Upper lobe of left lung (tissue), 6 donors: ENCODE results near the gene NPHP4. TPM values are rescaled to one million over a fixed set of nuclear protein-coding genes. Genes with fewer than 3 reads are reported as not detected.
A peak's percentile ranks its signal among the peaks of the same experiment; 100 is the strongest.

Experiments
- ATAC-seq, 2 donors: fragments of 200-7000 bp; cut with Tn5 transposase; one replicate each; pipeline ENCODE4 v1.9.1; 2022; ENCODE audit warnings: mild to moderate bottlenecking in 2 of 2, moderate library complexity in 2 of 2; ENCODE audit not compliant: low FRiP score in 2 of 2
- DNase-seq, 2 donors: peaks; one replicate each; pipeline ENCODE4 v3.0.0-alpha.2; 2019 to 2020
- H3K27ac ChIP-seq, 4 donors: fragments of 200-600 bp; sonication (generic); one replicate each; pipeline ENCODE4 v1.5.1; 2016 to 2019
- H3K27me3 ChIP-seq, 4 donors: fragments of 200-600 bp; sonication (generic); one replicate each; pipeline ENCODE4 v1.5.1; 2017 to 2019
- H3K36me3 ChIP-seq, 4 donors: fragments of 200-600 bp; sonication (generic); one replicate each; pipeline ENCODE4 v1.5.1; 2016 to 2019
- H3K4me1 ChIP-seq, 4 donors: fragments of 200-600 bp; sonication (generic); one replicate each; pipeline ENCODE4 v1.5.1; 2018 to 2019
- H3K4me3 ChIP-seq, 4 donors: fragments of 200-600 bp; sonication (generic); one replicate each; pipeline ENCODE4 v1.5.1; 2017 to 2019; ENCODE audit warnings: mild to moderate bottlenecking in 2 of 4, moderate library complexity in 1 of 4
- H3K9me3 ChIP-seq, 4 donors: fragments of 200-600 bp; sonication (generic); one replicate each; pipeline ENCODE4 v1.5.1; 2018 to 2019
- EP300 ChIP-seq, 4 donors: sonication (generic); formaldehyde crosslinking; IDR thresholded peaks; one replicate each; pipeline ENCODE4 v1.5.1; 2017; ENCODE audit warnings: antibody characterized with exemption in 4 of 4, control low read depth in 2 of 4
- POLR2A ChIP-seq, 4 donors: fragments of 450-650 bp; IDR thresholded peaks; one replicate each; pipeline ENCODE4 v1.5.1; 2016 to 2017; ENCODE audit warnings: antibody characterized with exemption in 4 of 4, mild to moderate bottlenecking in 2 of 4
- POLR2AphosphoS5 ChIP-seq, 2 donors: sonication (generic); formaldehyde crosslinking; IDR thresholded peaks; one replicate each; pipeline ENCODE4 v1.5.1; 2017; ENCODE audit warnings: antibody characterized with exemption in 2 of 2
- WGBS, 2 donors: methylation state at CpG; one replicate each; pipeline ENCODE4 v1.1.5; 2017 to 2018; 5-methylcytosine and 5-hydroxymethylcytosine counted together
- total RNA-seq, 6 donors: library from RNA; depleted of rRNA in 4 of 6; stranded (reverse); fragments of >200 nt in 4 of 6; gene quantifications; one replicate each; pipeline versions ENCODE4 v1.1.0 to v1.2.1, GENCODE V29; 2016 to 2021
- TF ChIP-seq, protein P1 (sequence below), 6 experiments: fragments of 450-650 bp in 4 of 6; fragments of 200-600 bp in 2 of 6; sonication (generic) in 2 of 6; IDR thresholded peaks; one replicate each; pipeline ENCODE4 v1.5.1; 2016 to 2019; ENCODE audit warnings: antibody characterized with exemption in 6 of 6
- donor health status: DM: no; HTN: no; CAD: no; lungs with moderate emphysema.
- donor health status: DM: no; HTN: yes; CAD: no; lungs with severe emphysema.

NPHP4 gene
- total RNA-seq, 6 donors from 2014 or later, result 13.5 to 45.1 (median 19.9) TPM

DNA sequence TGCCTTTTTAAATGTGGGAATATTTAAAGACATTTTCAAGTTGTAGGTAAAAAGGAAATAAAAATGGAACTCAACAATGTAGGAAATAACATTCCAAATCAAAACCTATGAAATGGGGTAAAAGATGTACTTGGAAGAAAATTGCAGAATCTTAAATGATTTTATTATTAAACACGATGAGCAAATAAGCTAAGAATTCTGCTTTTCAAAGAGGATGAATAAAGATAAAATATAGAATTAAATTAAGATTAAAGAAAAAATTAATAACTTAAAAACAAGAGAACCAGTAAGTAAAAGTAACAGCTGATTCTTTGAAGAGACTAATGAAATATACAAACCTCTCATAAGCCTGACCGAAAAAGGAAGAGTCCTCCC lies 74.0 kb downstream of the NPHP4 start:
- H3K36me3 ChIP-seq, result no peaks in the 10 kb centered on the region
- no peak overlapping the region for H3K4me3 ChIP-seq
- 50 to 61% methylated on average over 2 of the region's 2 CpGs for WGBS, 2 donors
- H3K27ac ChIP-seq, result no peak overlapping the region
- H3K4me1 ChIP-seq, result no peaks in the 10 kb centered on the region
- no peaks in the 10 kb centered on the region for H3K27me3 ChIP-seq
- no peak for TF ChIP-seq EP300 (IDR thresholded peaks at IDR 0.05)
- TF ChIP-seq, protein P1, sequence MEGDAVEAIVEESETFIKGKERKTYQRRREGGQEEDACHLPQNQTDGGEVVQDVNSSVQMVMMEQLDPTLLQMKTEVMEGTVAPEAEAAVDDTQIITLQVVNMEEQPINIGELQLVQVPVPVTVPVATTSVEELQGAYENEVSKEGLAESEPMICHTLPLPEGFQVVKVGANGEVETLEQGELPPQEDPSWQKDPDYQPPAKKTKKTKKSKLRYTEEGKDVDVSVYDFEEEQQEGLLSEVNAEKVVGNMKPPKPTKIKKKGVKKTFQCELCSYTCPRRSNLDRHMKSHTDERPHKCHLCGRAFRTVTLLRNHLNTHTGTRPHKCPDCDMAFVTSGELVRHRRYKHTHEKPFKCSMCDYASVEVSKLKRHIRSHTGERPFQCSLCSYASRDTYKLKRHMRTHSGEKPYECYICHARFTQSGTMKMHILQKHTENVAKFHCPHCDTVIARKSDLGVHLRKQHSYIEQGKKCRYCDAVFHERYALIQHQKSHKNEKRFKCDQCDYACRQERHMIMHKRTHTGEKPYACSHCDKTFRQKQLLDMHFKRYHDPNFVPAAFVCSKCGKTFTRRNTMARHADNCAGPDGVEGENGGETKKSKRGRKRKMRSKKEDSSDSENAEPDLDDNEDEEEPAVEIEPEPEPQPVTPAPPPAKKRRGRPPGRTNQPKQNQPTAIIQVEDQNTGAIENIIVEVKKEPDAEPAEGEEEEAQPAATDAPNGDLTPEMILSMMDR (IDR thresholded peaks at IDR 0.05), result no peak
- no peak for TF ChIP-seq POLR2AphosphoS5 (IDR thresholded peaks at IDR 0.05)
- no peak for TF ChIP-seq POLR2A (IDR thresholded peaks at IDR 0.05)
- DNase-seq (no peak), ATAC-seq (no peak)
- no peaks in the 10 kb centered on the region for H3K9me3 ChIP-seq

DNA sequence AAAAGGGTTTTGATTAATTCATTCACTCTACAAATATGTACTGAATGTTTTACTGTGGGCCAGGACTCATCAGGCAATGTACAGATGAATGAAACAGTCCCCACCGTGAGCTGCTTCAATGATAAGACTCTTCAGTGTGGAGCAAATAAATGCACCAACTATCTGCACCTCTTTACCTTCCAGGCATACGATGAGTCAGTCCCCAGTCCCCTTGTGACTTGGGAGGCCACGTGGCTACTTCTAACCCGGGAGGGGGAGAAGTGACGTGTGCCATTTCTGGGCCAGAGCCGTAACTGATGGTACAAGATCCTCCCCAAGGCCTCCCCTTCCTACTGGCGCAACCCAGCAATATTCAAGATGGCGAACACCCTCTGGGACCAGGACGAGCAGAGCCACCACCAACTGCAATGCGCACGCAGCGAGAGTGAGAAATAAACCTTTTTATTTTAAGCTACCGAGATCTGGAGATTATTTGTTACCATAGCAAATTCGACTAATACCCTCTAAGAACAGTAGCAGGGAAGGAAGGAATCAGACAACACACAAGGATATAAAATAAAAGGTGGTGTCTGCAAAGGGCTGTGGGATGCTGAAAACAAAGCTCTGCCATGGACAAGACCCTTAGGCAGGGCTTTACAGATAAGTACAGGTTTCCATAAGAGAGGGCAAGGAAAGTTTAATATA lies 74.5 kb downstream of the NPHP4 start:
- TF ChIP-seq POLR2A (IDR thresholded peaks at IDR 0.05) (no peak), EP300 (IDR thresholded peaks at IDR 0.05) (no peak)
- WGBS, 2 donors, result 88 to 92% methylated on average over 14 of the region's 14 CpGs
- Histone ChIP-seq H3K9me3 (no peaks in the 10 kb centered on the region), H3K27ac (no peak overlapping the region), H3K4me3 (no peak overlapping the region), H3K4me1 (no peaks in the 10 kb centered on the region), H3K36me3 (no peaks in the 10 kb centered on the region), H3K27me3 (no peaks in the 10 kb centered on the region)
- no peak for DNase-seq
- ATAC-seq, result no peak

DNA sequence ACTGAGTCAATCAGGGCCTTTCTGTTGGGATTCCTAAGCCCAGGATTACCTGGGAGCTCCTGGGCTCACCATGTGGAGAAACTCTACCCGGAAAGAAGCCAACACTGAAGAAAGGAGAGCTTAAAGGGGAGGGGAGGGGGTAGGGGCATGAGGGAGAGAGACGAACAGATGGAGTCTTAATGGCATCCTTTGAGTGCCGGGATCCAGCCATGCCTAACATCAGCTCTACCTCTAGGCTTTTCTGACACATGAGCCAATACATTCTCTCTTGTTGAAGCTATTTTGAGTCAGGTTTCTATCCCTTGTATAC lies 75.0 kb downstream of the NPHP4 start:
- ATAC-seq (no peak), DNase-seq (no peak)
- no peak for TF ChIP-seq POLR2AphosphoS5 (IDR thresholded peaks at IDR 0.05)
- TF ChIP-seq, protein P1 (IDR thresholded peaks at IDR 0.05), result no peak
- no peak for TF ChIP-seq EP300 (IDR thresholded peaks at IDR 0.05)
- TF ChIP-seq POLR2A (IDR thresholded peaks at IDR 0.05), result no peak
- Histone ChIP-seq H3K27me3 (no peaks in the 10 kb centered on the region), H3K27ac (no peak overlapping the region), H3K4me1 (no peaks in the 10 kb centered on the region), H3K36me3 (no peaks in the 10 kb centered on the region), H3K9me3 (no peaks in the 10 kb centered on the region), H3K4me3 (no peak overlapping the region)
- 91 to 100% methylated on average over 3 of the region's 3 CpGs for whole genome bisulfite sequencing, 2 donors

DNA sequence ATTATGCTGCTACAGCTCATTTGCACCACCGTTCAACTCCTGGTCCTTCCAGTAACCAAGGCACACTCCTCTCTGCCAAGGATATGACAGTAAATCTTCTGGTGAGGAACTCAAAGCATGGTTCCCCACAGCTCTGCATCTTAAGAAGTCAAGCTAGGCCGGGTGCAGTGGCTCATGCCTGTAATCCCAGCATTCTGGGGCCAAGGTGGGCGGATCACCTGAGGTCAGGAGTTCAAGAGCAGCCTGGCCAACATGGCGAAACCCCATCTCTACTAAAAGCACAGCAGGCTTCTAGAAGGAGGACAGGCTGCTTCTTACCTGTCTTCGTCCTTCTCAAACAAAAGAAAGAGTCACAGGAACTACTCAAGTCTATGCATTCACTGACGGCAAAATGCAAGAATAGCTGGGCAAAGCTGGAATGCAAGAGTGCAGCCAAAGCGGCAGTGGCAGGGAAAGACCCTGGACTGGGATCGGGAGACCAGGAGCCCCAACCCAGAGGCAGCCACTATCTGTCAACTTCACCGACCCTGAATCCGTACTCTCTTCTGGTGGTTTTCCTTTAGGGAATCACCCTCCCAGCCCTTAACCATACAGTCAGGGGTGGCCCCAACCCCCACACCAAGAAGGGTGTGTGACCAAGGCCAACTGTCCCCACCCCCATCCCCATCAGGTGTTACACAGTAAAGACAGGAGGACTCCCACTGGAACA lies 75.5 kb downstream of the NPHP4 start:
- no peak for TF ChIP-seq POLR2A (IDR thresholded peaks at IDR 0.05)
- TF ChIP-seq EP300 (IDR thresholded peaks at IDR 0.05), result no peak
- TF ChIP-seq, protein P1 (IDR thresholded peaks at IDR 0.05), result no peak
- TF ChIP-seq POLR2AphosphoS5 (IDR thresholded peaks at IDR 0.05), result no peak
- H3K4me1 ChIP-seq, result no peaks in the 10 kb centered on the region
- H3K4me3 ChIP-seq, result no peak overlapping the region
- 93 to 94% methylated on average over 8 to 10 of the region's 10 CpGs for WGBS, 2 donors
- H3K27ac ChIP-seq, result no peak overlapping the region
- no peaks in the 10 kb centered on the region for H3K36me3 ChIP-seq
- no peaks in the 10 kb centered on the region for H3K9me3 ChIP-seq
- no peaks in the 10 kb centered on the region for H3K27me3 ChIP-seq
- no peak for DNase-seq
- no peak for ATAC-seq

DNA sequence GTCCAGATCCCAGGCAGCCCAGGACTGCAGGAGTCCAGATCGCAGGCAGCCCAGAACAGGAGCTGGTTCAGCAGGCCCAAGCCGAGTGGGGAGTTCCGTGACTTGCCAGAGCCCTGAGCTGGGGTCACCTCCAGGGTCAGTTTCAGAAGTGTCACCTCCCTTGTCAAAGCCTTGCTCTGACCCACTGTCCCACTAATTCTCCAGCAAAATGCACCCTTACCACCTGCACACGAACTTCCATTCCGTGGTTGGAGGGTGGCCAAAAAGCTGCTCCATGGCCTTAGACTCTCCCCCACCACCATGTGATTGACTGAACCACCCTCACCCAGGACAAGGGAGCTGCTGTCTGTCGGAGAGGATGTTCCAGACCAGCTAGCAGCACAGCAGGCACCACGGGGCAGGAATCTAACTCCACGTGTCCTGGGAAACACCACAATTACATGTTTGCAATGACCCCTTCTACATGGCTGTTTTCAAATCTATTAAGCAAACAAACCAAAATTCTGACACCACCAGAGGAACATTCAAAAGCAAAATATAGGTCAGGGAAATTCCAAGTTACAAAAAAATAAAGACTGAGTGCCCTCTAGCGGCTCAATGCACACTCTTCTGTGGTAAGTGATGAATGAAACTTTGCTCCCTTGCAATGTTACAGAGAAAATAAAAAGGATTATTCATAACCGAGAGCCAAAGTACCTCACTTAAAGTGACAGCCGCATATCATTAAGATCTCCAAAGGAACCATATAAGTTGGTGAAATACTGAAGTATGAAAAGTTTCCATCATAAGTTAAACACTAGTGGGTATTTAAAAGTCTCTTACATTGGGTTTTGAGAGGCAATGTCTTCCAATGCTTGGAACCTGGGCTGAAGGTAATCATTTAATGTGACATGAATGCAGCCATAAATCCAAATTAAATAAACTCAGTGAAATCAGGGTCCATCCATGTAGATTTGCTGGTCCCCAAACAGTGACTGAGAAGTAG lies 76.3 kb downstream of the NPHP4 start:
- WGBS, 2 donors, result 47 to 58% methylated on average over 7 to 11 of the region's 11 CpGs
- no peak overlapping the region for H3K27ac ChIP-seq
- ATAC-seq, result peak in 1 of 2 donors; percentile 35

More for the DNA sequence above, 76.3 kb downstream of the NPHP4 start:
- H3K27me3 ChIP-seq, result no peaks in the 10 kb centered on the region
- DNase-seq, result no peak
- peaks cover 0 to 4% (median 0%) of the 10 kb centered on the region in 4 donors for H3K36me3 ChIP-seq
- H3K4me1 ChIP-seq, result no peaks in the 10 kb centered on the region
- TF ChIP-seq EP300 (IDR thresholded peaks at IDR 0.05), result no peak
- TF ChIP-seq, protein P1 (IDR thresholded peaks at IDR 0.05), result peak in 5 of 6 experiments; percentile 27 to 46 (median 41)
- no peaks in the 10 kb centered on the region for H3K9me3 ChIP-seq
- H3K4me3 ChIP-seq, result no peak overlapping the region
